Measurements from ENCODE around the gene ZMYND8. TPM values are rescaled to one million over a fixed set of nuclear protein-coding genes. Genes with fewer than 3 reads are reported as not detected.
A peak's percentile ranks its signal among the peaks of the same experiment; 100 is the strongest.

ZMYND8 gene
- total RNA-seq, 1 donor from 2014 or later, result 86.0 TPM

DNA sequence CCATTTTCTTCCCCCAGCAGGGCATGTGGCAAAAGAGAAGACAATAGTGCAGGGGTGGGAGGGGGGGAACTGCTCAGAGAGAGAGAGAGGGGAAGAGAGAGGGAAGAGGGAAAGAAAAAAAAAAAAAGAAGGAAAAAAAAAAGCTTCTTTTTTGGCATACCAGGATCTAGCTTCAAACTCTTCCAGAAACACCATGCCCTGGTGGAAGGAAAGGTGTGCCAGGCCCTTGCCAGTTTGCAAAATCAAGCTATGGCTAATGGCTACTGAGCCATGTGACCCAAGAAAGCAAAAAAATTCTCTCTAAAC is 326 bp downstream of the ZMYND8 start:
- Mint-ChIP-seq H3K36me3 (ENCODE audit: low read depth) (no peaks in the 10 kb centered on the region), H3K9me3 (no peaks in the 10 kb centered on the region), H3K27ac (ENCODE audit: unreplicated experiment) (peak overlapping the region; percentile 99), H3K4me3 (no peak overlapping the region), H3K27me3 (ENCODE audit: low read depth) (no peaks in the 10 kb centered on the region), H3K4me1 (peaks cover 39% of the 10 kb centered on the region)
- no peak for TF ChIP-seq CTCF (conservative IDR thresholded peaks at IDR 0.05)
- no peak for DNase-seq (ENCODE audit: low read depth, low spot score)

DNA sequence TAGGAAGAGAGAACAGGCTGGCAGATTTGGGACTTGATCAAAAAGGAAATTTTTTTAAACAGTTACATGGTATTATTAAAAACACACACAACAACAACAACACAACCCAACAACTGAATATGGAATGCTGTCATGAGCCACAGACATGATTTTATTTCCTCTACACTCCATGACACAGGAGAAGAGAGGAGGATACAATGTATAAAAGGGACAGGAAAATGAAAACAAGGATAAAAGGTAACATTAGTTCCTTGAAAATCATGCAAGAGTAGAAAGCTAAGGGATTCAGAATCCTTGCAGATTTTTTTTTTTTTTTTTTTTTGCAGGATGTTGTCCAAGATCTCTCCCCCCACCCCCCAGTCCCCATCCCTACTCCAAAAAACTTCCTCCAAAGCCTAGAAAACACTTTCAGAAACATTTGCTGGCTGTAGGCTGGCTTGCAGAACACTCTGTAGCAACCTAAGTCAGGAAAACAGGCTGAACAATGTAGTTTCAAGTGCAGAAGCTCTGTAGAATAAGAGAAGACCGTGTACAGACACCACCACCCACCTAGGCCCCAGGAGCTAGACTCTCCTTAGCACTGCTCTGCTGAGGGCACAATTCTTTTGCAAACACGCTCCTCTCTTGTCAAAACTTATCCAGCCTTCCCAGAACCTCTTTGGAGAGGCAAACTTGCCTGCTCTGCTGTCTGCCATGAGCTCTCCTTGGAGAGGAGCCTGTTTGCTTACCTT is 845 bp downstream of the ZMYND8 start:
- H3K27ac Mint-ChIP-seq (ENCODE audit: unreplicated experiment), result no peak overlapping the region
- DNase-seq (ENCODE audit: low read depth, low spot score), result no peak

GRCh38 chr20:47354714-47355488 is 1.6 kb downstream of the ZMYND8 start:
- Mint-ChIP-seq H3K36me3 (ENCODE audit: low read depth) (no peaks in the 10 kb centered on the region), H3K4me3 (no peak overlapping the region), H3K4me1 (peaks cover 27% of the 10 kb centered on the region), H3K27ac (ENCODE audit: unreplicated experiment) (no peak overlapping the region), H3K9me3 (no peaks in the 10 kb centered on the region), H3K27me3 (ENCODE audit: low read depth) (no peaks in the 10 kb centered on the region)
- DNase-seq (ENCODE audit: low read depth, low spot score), result no peak
- no peak for TF ChIP-seq CTCF (conservative IDR thresholded peaks at IDR 0.05)

More for the DNA sequence above, 845 bp downstream of the ZMYND8 start:
- no peak for TF ChIP-seq CTCF (conservative IDR thresholded peaks at IDR 0.05)
- Mint-ChIP-seq H3K4me1 (peaks cover 34% of the 10 kb centered on the region), H3K4me3 (no peak overlapping the region), H3K36me3 (ENCODE audit: low read depth) (no peaks in the 10 kb centered on the region), H3K9me3 (no peaks in the 10 kb centered on the region), H3K27me3 (ENCODE audit: low read depth) (no peaks in the 10 kb centered on the region)

DNA sequence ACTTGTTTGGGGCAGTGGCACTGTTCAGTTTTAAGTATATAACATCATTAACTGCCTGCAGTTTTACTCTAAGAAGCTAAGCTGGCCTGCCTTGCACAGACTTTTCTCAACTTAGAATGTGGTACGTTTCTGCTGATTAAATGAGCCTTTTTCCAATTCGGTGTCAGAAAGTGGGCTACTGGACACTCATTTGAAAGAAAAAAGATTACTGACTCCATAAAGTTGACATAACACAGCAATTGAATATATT is 2.1 kb downstream of the ZMYND8 start:
- no peaks in the 10 kb centered on the region for H3K9me3 Mint-ChIP-seq
- H3K4me3 Mint-ChIP-seq, result no peak overlapping the region
- no peaks in the 10 kb centered on the region for H3K36me3 Mint-ChIP-seq (ENCODE audit: low read depth)
- no peak for TF ChIP-seq CTCF (conservative IDR thresholded peaks at IDR 0.05)
- no peak overlapping the region for H3K27ac Mint-ChIP-seq (ENCODE audit: unreplicated experiment)
- peaks cover 21% of the 10 kb centered on the region for H3K4me1 Mint-ChIP-seq
- no peak for DNase-seq (ENCODE audit: low read depth, low spot score)
- H3K27me3 Mint-ChIP-seq (ENCODE audit: low read depth), result no peaks in the 10 kb centered on the region

- Mint-ChIP-seq H3K9me3 (no peaks in the 10 kb centered on the region), H3K4me3 (no peak overlapping the region), H3K27me3 (ENCODE audit: low read depth) (no peaks in the 10 kb centered on the region), H3K36me3 (ENCODE audit: low read depth) (no peaks in the 10 kb centered on the region), H3K4me1 (peaks cover 16% of the 10 kb centered on the region), H3K27ac (ENCODE audit: unreplicated experiment) (no peak overlapping the region)
- no peak for DNase-seq (ENCODE audit: low read depth, low spot score)
- no peak for TF ChIP-seq CTCF (conservative IDR thresholded peaks at IDR 0.05)
Observed at GRCh38 chr20:47353692-47354463, 2.6 kb downstream of the ZMYND8 start.

Measured in neural crest cell (in vitro differentiated cells).